ENCODE measurements around the gene NCKIPSD.

DNA sequence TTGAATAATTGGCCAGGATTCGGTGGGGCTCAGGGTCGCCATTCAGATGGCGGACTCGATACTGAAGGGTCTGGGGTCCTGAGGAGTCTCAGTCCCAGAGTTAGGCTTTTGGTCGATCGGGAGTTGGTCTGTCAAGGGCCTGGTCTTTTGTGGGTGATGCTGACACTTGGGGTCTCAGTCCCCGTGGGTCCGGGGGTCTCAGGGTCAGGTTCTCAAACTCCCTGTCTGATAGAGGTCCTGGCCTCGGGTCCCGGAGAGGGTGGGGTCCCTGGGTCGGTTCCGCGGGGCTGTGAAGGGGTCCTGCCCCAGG lies 467 bp downstream of the NCKIPSD start:
- TF ChIP-seq, protein P1, sequence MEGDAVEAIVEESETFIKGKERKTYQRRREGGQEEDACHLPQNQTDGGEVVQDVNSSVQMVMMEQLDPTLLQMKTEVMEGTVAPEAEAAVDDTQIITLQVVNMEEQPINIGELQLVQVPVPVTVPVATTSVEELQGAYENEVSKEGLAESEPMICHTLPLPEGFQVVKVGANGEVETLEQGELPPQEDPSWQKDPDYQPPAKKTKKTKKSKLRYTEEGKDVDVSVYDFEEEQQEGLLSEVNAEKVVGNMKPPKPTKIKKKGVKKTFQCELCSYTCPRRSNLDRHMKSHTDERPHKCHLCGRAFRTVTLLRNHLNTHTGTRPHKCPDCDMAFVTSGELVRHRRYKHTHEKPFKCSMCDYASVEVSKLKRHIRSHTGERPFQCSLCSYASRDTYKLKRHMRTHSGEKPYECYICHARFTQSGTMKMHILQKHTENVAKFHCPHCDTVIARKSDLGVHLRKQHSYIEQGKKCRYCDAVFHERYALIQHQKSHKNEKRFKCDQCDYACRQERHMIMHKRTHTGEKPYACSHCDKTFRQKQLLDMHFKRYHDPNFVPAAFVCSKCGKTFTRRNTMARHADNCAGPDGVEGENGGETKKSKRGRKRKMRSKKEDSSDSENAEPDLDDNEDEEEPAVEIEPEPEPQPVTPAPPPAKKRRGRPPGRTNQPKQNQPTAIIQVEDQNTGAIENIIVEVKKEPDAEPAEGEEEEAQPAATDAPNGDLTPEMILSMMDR (IDR thresholded peaks at IDR 0.05; ENCODE audit: insufficient read depth, low read depth, low read length): no peak
- no peak for TF ChIP-seq EZH2 (IDR thresholded peaks at IDR 0.05; ENCODE audit: insufficient read depth, low read length)

Measured in astrocyte (in vitro differentiated cells and primary cell).